Measurements from ENCODE around the gene ARHGAP28.

The ARHGAP28 gene

DNA sequence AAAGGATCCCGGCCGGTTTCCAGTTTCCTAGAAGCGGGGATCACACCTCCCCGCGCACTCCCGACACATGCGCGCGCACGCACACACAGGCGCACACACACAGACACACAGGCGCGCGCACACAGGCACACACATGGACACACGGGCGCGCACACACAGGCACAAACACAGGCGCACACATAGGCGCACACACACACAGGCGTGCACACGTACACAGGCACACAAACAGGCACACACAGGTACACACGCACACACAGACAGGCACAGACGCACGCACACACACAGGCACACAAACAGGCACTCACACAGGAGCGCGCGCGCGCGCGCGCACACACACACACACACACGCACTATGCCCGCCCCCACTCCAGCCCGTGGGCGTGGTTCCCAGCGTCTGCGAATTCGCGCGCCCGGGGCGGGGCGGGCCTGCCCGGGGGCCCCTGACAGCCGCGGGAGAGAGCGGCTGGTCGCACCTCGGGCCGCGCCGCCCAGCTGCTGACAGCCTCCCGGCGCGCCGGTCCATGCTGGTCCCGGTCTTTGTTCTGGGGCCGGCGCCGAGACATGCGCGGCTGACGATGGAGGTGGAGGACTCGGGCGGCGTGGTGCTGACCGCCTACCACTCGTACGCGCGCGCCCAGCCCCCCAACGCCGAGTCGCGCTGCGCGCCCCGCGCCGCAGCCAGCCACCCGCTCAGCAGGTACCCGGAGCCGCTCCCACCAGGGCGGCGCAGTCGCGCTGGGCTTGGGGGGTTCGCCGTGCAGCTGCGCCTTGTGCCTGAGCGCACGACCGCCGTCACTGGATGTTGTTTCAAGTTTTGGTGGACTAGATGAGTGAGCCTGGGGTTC lies at the start of gene ARHGAP28:
TSS of gene ARHGAP28 (plus strand) at position 470 of the 845 bp plus-strand sequence. CDS start at position 576, 106 bp downstream.
- DNase-seq (ENCODE audit: low read depth), result peak; percentile 85

- DNase-seq (ENCODE audit: low read depth), result no peak
These were observed 48.1 kb upstream of the ARHGAP28 start for GRCh38 chr18:6681331-6681875.

DNA sequence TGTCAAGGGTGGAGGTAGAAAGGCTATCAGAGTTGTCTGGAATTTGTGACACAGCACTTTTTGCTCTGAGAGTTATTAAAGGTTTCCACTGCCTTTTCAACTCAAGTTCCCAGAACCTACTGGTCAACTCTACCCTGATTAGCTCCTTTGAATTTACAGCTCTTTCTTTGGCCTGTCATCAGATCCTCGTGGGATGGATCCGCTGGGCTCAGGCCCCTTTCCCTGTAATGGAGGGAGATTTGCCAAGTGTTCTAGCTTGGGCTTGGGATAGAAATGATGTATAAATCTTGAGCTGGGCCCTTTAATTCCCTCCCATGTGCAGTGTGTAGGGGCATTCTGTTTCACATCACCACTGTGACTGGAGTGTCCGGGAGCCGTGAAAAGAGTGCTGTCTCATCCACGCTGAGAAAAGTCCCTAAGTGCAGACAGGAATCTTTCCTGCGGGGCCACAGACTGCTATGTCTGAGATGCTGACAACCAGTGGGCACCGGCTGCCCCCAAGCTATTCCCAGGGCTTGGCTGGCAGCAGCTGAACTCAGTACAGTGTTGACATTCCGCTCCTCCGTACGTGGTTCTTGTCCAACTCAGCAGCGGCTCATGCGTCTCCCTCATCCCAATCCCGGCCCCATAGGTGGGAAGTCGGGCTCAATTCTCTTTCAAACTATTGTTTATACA lies 46.9 kb upstream of the ARHGAP28 start:
- no peak for DNase-seq (ENCODE audit: low read depth)

- no peak for DNase-seq (ENCODE audit: low read depth)
These were observed 46.2 kb upstream of the ARHGAP28 start for GRCh38 chr18:6683112-6683876.

DNA sequence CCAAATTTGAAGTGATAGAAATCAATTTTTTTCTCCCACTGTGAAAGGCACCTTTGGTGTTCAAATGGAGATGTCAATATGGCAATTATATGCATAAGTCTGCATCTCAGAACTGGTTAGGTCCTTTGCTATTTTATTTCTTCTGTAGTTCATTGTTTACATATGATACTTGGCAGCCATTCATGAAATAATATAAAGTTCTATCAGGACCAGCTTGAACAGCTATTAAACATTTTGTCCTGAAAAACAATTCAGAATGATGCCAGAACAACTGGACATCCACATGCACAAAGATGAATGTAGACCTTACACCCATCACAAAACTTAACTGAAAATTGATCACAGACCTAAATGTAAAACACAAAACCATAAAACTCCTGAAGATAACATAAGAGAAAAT lies 41.8 kb upstream of the ARHGAP28 start:
- no peak for DNase-seq (ENCODE audit: low read depth)

GRCh38 chr18:6708890-6709289 lies 20.6 kb upstream of the ARHGAP28 start:
- DNase-seq (ENCODE audit: low read depth), result no peak

GRCh38 chr18:6711467-6711866 lies 18.0 kb upstream of the ARHGAP28 start:
- peak; percentile 14 for DNase-seq (ENCODE audit: low read depth)

GRCh38 chr18:6712401-6712800 lies 17.1 kb upstream of the ARHGAP28 start:
- no peak for DNase-seq (ENCODE audit: low read depth)

GRCh38 chr18:6714010-6714409 lies 15.5 kb upstream of the ARHGAP28 start:
- no peak for DNase-seq (ENCODE audit: low read depth)

- DNase-seq (ENCODE audit: low read depth), result no peak
These were observed 11.2 kb upstream of the ARHGAP28 start for GRCh38 chr18:6718267-6718666.

GRCh38 chr18:6719098-6719846 lies 10.2 kb upstream of the ARHGAP28 start:
- no peak for DNase-seq (ENCODE audit: low read depth)

GRCh38 chr18:6719910-6720683 lies 9.4 kb upstream of the ARHGAP28 start:
- no peak for DNase-seq (ENCODE audit: low read depth)

DNA sequence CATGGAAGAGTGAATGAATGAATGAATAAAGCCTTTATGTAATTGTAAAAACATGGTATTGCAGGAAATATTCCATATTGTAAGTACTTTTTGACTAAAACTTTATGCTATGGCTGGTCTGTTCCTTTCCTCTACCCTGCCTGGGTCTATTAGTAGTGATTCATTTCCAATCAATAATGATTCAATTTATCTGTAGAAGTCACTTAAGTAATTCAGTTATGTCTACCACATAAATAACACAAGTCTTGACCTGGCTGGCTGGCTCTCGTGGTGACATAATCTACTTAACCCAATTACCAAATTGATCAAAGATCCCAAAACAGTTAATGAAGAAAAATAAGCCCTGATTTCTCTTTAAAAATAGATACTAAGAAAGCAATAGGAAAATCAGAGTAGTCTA lies 7.8 kb upstream of the ARHGAP28 start:
- DNase-seq (ENCODE audit: low read depth), result no peak

DNA sequence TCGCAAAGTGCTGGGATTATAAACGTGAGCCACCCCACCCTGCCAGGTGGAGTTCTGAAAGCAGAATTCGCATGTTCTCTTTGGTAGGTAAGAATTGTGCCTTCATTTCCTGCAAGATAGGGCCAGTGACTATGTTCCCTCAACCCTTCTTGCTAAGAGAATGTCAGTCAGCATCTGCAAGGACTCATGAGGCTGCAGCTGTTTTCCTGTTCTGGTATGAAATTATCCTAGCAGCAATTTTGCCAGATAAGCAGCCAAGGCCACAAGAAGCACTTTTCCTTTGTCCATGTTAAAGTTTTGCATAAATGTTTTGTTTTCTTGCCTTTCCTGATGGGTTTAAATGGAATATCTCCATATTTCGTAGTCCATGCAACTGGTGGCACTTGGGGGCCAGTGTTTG lies 6.8 kb upstream of the ARHGAP28 start:
- no peak for DNase-seq (ENCODE audit: low read depth)

- DNase-seq (ENCODE audit: low read depth), result no peak
These were observed 5.2 kb upstream of the ARHGAP28 start for GRCh38 chr18:6724331-6724730.

DNA sequence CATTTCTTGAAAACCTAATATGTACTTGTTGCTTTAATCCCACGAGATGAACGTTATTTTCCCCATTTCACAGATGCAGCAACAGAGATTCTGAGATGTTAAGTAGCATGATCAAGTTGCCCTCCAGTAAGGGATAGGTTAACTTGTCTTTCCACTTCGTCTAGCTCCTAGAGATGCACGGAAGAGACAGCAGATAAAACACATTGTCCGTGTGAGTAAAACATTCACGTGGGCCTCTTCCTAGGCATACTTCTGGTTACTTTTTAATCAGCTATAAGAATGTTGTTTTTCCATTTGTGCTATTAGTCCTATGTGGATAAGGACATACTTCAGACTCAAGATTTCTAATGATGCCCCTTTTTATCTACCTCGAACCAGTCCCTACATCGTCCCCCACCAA lies 1.2 kb upstream of the ARHGAP28 start:
- no peak for DNase-seq (ENCODE audit: low read depth)

GRCh38 chr18:6728809-6729246 lies 688 bp upstream of the ARHGAP28 start:
- no peak for DNase-seq (ENCODE audit: low read depth)

DNA sequence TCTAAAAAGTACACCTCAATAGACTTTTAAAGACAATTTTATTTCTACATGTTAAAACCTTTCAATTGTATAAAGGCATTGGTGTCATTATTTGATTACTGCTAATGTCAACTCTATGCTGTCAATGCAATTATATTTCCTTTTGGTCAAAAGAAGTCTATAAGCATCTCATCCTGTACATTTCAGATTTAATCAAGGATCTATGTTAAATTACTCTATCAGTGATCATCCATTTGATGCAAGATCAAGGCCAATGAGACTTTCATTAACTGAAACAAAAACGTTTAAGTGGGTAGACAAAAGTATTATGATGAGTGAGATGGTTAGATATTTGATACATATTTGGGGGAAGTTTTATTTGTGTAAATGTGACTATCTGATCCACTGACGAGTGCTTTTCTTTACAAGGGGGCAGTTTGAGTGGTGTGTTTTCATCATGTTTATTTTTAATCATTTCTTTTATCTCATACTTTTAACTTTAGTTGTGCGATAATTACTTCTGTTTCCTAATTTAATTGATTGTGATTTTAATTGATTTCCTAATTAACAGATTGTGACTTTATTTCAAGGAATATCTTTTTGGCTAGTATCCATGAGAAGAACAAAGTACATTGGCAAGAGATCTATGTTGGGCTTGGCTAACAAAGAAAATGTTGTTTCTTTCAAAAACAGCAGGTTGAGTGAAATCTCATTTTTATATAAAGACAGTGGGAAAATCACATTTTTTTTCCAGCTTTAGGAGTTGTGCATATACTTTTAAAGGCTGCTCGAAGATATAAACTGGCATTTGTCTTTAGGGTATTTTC lies 1.1 kb downstream of the ARHGAP28 start:
- no peak for DNase-seq (ENCODE audit: low read depth)

DNA sequence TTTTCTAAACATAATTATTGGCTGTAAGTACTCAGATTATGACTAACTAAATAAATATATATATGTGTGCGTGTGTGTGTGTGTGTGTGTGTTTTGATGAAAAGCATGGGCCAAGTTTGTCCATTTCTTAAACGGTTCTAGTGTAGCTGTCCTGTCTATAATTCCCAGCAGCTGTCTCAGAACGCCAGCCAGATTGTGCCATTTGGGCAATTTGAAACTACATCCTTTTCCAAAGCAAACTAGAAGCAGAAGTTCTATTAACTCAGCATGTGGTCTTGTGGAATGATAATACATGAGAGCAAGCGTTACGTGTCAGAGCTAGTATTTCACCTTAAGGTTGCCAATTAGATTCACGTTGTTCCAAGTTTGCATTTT lies 1.7 kb downstream of the ARHGAP28 start:
- peak; percentile 69 for DNase-seq (ENCODE audit: low read depth)

GRCh38 chr18:6732952-6733351 lies 3.4 kb downstream of the ARHGAP28 start:
- no peak for DNase-seq (ENCODE audit: low read depth)

All from iris pigment epithelial cell (primary cell).